Cardiac septum (tissue), 1 donor: ENCODE measurements around the gene MOGAT3. TPM values are rescaled to one million over a fixed set of nuclear protein-coding genes. Genes with fewer than 3 reads are reported as not detected.

Source experiments
- microRNA-seq: library from miRNA; unstranded; fragments of <30 nt; microRNA quantifications from one replicate; pipeline ENCODE4 v1.2.0, GENCODE V29; 2020
- total RNA-seq: library from RNA; stranded (reverse); fragmentation: NEBNext Ultra II Directional; extraction: Animal tissue kit (Norgen Biotek cat#: 25700); gene quantifications from one replicate; pipeline ENCODE4 v1.2.1, GENCODE V29; 2021
- donor health status: DM: no; HTN: no; CAD: no.

MOGAT3 gene
- total RNA-seq, 1 donor from 2014 or later, result not detected

Small RNA genes lying within 50 kb of the gene (microRNA-seq; reads per million reads assigned to microRNA genes)
- gene MIR4653, result not detected

Other genes starting within 250 kb of the MOGAT3 start
- 0.19 TPM for gene MUC12, start 231.5 kb downstream of the MOGAT3 start, total RNA-seq
- gene MUC17, start 181.0 kb downstream of the MOGAT3 start, total RNA-seq, result not detected
- gene TRIM56, start 115.6 kb downstream of the MOGAT3 start, total RNA-seq, result 16.6 TPM
- gene SERPINE1, start 73.9 kb downstream of the MOGAT3 start, total RNA-seq, result 27.2 TPM
- 12.1 TPM for gene AP1S1, start 46.6 kb downstream of the MOGAT3 start, total RNA-seq
- gene VGF, start 35.5 kb downstream of the MOGAT3 start, total RNA-seq, result 0.08 TPM
- not detected for gene NAT16, start 20.7 kb downstream of the MOGAT3 start, total RNA-seq
- gene PLOD3, start 16.5 kb upstream of the MOGAT3 start, total RNA-seq, result 43.9 TPM
- gene ZNHIT1, start 17.1 kb upstream of the MOGAT3 start, total RNA-seq, result 50.1 TPM
- gene CLDN15, start 36.8 kb upstream of the MOGAT3 start, total RNA-seq, result 2.6 TPM
- gene FIS1, start 44.0 kb upstream of the MOGAT3 start, total RNA-seq, result 284 TPM
- gene IFT22, start 120.8 kb upstream of the MOGAT3 start, total RNA-seq, result 24.7 TPM
- not detected for gene COL26A1, start 161.8 kb upstream of the MOGAT3 start, total RNA-seq